ENCODE data around the gene PDLIM3.
"Not testable (repeated sequence)": the region's sequence is repeated elsewhere in the genome, so short reads cannot be mapped to it uniquely, and the experiment has no call there.

The PDLIM3 gene

GRCh38 chr4:185529413-185529812 lies 5.9 kb downstream of the PDLIM3 start:
- DNase-seq = no peak
- in situ Hi-C loops (cut with HindIII; ENCODE audit: low pct_ligation_motif_present, low pct_unique_long_range_greater_than_20kb, low sequenced_read_pairs) = no loop called here

DNA sequence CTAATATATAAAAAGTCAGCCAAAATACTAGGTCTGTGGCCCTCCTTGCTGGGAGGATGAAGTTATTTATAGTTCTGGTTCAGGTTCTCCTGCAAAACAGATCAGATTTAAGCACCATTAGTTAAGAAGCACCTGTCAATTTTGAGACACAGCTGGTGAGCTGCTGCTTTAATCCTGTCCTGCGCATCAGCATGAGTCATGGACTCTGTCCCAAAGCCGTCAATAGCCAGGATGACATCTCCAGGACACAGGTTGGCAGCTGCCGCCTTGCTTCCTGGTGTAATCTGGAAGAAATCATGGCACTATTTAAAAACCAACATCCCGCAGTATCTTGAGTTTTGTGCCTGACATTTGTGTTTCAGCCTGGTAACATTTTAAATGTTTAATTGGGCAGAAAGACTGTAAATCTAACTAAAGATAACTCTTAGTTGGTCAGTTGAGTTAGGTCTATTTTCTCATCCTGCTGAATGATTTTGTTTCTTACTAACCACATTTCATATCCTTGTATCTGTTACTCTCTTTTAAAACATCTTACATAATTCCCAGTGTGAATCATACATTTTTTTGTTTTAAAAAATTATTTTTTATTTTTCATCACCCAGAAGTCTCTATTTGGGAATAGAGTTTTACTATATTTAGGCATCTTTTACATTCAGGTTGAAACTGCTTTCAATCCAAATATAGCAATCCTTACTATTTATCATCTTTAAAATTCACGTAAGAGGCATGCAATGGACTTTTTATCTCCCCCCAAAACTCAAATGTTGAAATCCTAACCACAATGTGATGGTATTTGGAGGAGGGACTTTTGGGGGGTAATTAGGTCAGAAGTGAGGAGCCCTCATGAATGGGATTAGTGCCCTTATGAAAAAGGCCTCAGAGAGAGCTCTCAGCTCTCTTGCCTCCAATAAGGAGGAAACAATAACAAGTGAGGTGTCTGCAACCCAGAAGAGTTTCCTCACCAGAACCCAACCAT lies 10.1 kb downstream of the PDLIM3 start:
- no peak for DNase-seq
- in situ Hi-C loops (cut with HindIII; ENCODE audit: low pct_ligation_motif_present, low pct_unique_long_range_greater_than_20kb, low sequenced_read_pairs) = no loop called here

DNA sequence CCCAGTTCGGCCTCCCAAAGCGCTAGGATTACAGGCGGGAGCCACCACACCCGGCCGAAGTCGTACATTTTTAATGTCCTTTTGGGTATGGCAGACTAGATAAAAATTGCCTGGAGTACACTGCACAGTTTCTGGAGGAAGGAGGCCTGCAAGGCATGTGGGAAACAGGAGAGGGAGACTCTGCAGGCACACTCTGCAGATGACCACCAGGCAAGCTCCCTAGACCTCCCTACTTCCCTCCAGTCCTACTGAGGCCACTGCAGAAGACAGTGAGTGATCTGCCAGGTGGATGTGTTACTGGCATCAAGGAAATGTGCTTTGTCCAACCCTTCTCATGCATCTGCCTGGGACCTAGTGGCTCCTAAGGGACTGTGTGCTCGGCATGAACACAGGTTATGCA lies 11.4 kb downstream of the PDLIM3 start:
- in situ Hi-C loops (cut with HindIII; ENCODE audit: low pct_ligation_motif_present, low pct_unique_long_range_greater_than_20kb, low sequenced_read_pairs) = no loop called here
- no peak for DNase-seq

DNA sequence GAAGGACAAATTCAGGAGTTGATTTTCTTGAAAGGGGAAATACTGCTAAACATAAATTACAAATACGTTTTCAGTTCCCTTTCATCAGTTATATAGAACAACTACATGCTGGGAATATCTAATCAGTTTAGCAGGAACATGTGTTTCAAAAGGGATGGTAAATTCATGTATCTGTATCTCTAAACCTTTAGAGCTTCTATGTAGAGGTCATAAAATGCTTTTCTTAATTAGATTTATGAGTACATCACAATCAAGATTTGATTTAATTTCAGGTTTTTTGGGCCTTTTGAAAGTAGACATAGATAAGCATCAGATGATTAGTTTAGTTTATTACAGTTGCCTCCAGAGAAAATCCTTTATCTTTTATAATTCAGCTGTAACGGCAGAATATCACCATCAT lies 12.9 kb downstream of the PDLIM3 start:
- in situ Hi-C loops (cut with HindIII; ENCODE audit: low pct_ligation_motif_present, low pct_unique_long_range_greater_than_20kb, low sequenced_read_pairs) = no loop called here
- no peak for DNase-seq

DNA sequence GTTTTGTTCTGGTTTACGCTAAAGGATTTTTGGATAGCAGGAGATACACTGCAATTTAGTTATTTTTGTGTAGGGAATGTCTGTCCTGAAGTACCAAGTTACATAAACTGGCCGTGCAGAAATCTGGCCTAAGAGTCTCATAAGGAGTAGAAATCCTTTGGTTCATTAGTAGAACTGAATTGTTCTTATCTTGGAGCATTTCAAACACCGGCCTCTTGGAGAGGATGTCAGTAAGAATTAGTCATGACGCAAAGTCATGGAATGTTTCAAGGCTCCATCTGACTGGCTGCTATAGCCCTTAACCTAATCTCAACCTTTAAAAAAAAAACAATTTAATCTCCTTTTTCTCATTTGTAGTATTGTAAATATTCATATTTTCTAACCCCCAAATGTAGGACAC lies 15.2 kb downstream of the PDLIM3 start:
- in situ Hi-C loops (cut with HindIII; ENCODE audit: low pct_ligation_motif_present, low pct_unique_long_range_greater_than_20kb, low sequenced_read_pairs) = no loop called here
- DNase-seq = no peak

GRCh38 chr4:185518494-185518893 lies 16.8 kb downstream of the PDLIM3 start:
- no peak for DNase-seq
- in situ Hi-C loops (cut with HindIII; ENCODE audit: low pct_ligation_motif_present, low pct_unique_long_range_greater_than_20kb, low sequenced_read_pairs) = no loop called here

DNA sequence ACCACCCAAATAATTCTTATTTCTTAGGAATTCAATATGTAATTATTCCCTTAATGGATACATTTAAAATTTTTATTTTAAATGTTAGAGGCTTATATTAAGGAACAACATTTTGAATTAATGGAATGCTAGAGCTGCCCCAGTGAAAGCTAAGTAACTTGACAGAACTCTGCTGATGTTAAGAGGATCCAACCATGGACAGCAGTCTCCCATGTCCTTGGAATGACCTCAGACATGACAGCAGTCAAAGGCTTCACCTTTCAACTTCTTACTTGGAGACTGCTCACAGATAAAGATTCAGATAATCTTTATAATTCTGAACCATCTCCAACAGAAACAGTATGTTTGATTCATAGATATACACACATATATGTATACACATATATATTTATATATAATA lies 17.2 kb downstream of the PDLIM3 start:
- no peak for DNase-seq
- in situ Hi-C loops (cut with HindIII; ENCODE audit: low pct_ligation_motif_present, low pct_unique_long_range_greater_than_20kb, low sequenced_read_pairs) = no loop called here

- in situ Hi-C loops (cut with HindIII; ENCODE audit: low pct_ligation_motif_present, low pct_unique_long_range_greater_than_20kb, low sequenced_read_pairs) = no loop called here
Measured at GRCh38 chr4:185515248-185515647, 20.1 kb downstream of the PDLIM3 start.

GRCh38 chr4:185514182-185514697 lies 21.1 kb downstream of the PDLIM3 start:
- DNase-seq = no peak
- in situ Hi-C loops (cut with HindIII; ENCODE audit: low pct_ligation_motif_present, low pct_unique_long_range_greater_than_20kb, low sequenced_read_pairs) = no loop called here

More at GRCh38 chr4:185515248-185515647, 20.1 kb downstream of the PDLIM3 start:
- DNase-seq = no peak

DNA sequence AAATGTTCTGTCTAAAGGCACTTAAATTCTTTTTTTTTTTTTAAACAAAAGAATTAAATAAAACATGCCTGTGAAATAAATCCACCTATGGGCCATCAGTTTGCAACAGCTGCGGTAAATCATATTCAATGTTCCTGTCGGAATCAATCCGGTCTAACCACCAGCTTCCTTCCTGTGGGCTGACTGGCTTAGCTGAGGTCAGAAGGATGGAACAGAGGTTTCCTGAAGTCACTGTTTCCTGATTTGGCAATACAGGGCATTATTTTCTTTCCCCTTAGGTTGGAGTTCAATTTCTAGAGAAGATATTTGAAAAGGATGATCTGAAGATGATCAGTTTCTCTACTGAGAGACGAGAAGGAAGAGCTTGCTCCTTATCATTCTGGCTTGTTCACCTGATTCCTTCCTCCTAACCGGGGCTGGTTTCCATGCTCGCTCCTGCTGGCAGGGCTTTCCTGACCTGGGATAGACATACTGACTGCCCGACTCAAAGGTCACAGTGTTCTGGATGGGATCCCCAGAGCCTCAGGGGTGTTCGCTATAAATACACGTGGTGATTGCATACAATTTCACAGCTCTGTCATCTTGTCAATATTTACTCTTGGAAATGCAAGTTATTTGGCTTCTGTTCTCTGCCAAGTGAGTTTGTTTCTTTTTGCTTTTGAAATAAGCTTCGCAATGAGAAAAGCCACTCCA lies 21.7 kb downstream of the PDLIM3 start:
- DNase-seq = no peak
- in situ Hi-C loops (cut with HindIII; ENCODE audit: low pct_ligation_motif_present, low pct_unique_long_range_greater_than_20kb, low sequenced_read_pairs) = no loop called here

DNA sequence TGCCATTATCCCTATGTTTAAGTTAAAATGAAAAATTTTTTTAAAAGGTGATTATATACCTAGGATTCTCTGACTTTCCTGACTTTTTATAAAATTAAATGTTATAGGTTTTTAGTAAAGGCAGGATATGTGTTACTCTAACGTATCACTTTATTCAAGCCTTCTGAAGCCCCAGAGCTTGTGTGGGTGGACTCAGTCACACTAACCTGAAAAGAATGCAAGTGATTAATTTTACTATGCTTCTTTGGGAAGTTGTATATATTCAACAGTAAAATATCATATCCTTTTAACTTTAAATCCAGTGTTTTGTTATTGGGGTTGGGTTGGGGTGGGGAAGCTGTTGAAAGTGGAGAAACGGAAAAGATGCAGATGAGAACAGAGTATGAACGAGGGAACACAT lies 22.8 kb downstream of the PDLIM3 start:
- no peak for DNase-seq
- in situ Hi-C loops (cut with HindIII; ENCODE audit: low pct_ligation_motif_present, low pct_unique_long_range_greater_than_20kb, low sequenced_read_pairs) = no loop called here

DNA sequence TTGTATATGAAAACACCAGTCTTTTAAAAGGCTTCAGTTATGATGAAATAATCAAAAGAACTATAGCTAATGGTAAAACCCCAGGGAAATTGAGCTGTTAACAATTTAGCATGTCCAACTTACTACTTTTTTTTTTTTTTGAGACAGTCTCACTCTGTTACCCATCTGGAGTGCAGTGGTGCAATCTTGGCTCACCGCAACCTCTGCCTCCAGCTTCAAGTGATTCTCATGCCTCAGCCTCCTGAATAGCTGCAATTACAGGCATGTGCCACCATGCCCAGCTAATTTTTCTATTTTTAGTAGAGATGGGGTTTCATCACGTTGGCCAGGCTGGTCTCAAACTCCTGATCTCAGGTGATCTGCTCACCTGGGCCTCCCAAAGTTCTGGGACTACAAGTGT lies 24.1 kb downstream of the PDLIM3 start:
- DNase-seq; in situ Hi-C loops (cut with HindIII; ENCODE audit: low pct_ligation_motif_present, low pct_unique_long_range_greater_than_20kb, low sequenced_read_pairs): not testable (repeated sequence)

DNA sequence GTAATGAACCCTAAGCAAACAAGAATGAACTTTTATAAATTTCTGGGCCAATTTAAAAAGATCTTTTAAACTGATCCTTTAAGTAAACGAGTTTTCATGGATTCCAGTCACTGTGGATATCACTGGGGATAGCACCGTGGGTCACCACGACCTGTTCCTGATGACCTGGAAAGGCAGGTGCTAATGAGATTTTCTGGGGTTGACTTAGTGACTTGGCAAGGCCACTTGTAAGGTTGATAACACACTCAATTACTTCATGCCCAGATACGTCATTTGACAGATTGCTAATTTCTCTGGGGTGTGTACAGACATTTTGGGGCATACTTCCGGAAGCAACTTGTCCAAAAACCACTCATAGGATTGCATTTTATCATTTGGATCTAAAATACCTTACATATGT lies 24.5 kb downstream of the PDLIM3 start:
- in situ Hi-C loops (cut with HindIII; ENCODE audit: low pct_ligation_motif_present, low pct_unique_long_range_greater_than_20kb, low sequenced_read_pairs) = no loop called here
- no peak for DNase-seq

DNA sequence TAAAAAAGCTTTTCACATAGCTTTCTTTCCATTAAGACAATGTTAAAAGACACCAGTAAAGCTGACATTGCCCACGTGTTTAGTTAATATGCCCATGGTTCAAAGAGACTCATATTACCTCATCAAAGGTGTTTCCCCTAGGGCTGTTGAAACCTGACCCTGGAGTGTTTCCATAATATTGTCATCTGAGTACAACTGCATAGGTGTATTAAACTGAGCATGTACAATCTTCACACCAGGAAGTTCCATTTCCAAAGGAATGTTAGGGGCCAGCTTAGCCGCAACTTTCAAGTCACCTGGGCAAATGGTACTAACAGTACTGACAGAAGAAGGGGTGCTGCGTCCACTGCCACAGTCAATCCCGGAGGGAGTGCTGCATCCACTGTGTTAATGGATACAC lies 27.1 kb downstream of the PDLIM3 start:
- no peak for DNase-seq
- in situ Hi-C loops (cut with HindIII; ENCODE audit: low pct_ligation_motif_present, low pct_unique_long_range_greater_than_20kb, low sequenced_read_pairs) = no loop called here

DNA sequence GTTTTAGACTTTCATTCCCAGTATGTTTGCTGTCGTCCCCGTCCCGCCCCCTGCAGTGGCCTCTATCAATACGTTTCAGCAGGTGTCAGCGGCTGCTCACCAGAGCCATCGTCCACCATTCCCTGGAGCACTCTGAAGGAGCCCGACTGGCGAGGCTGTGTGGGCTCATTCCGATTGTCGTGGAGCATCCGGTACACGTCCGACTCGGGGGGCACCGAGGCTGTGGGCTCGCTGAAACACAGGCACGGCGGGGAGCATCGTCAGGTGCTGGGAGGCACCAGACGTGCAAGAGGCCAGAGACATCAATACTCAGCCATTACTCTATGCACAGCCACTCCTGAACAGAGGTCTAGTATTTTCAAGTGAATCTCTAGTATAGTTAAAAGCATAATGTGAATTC lies 28.9 kb downstream of the PDLIM3 start:
- no peak for DNase-seq
- in situ Hi-C loops (cut with HindIII; ENCODE audit: low pct_ligation_motif_present, low pct_unique_long_range_greater_than_20kb, low sequenced_read_pairs) = no loop called here

DNA sequence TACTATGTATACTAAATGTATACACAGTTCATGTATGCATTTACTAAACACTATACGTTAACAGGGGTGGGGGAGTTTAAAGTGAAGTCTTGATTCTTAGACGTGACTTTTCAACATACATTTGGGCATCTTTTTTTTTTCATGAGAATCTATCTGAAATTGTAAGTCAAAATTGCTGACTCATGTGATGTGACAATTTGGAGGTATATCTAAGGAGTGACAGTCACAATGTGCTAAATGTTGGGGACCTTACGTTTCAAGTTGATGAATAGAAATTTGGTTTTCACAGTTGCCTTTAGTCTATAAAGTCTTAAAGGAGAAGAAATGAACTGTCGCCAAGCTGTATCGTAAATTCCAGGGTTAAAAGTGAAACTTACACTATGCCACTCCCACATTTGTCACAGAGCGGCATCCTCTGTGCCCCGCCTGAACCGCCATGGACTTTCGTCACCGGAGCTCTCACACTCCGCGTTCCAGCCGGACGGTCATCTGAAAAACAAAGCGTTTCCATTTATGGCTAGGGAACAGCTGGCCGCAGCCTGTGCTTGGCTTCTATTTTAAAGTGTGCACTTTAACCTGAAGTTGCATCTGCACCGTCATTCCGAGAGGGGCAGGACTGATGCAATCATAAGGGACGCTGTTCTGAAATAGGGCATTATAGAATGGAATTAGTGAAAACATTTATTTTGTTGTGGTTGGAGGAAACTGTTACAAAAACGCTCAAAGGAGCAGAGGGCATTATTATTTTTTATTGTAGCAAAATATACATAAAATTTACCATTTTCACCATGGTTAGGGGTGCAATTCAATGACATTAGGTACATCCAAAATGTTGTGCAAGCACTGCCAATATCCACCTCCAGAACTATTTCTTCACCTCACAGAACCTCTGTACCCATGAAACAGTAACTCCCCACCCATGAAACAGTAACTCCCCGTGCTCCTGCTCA lies 30.9 kb downstream of the PDLIM3 start:
- in situ Hi-C loops (cut with HindIII; ENCODE audit: low pct_ligation_motif_present, low pct_unique_long_range_greater_than_20kb, low sequenced_read_pairs) = no loop called here
- DNase-seq = peak; percentile 52

- no peak for DNase-seq
- in situ Hi-C loops (cut with HindIII; ENCODE audit: low pct_ligation_motif_present, low pct_unique_long_range_greater_than_20kb, low sequenced_read_pairs) = no loop called here
Measured at GRCh38 chr4:185502386-185502785, 32.9 kb downstream of the PDLIM3 start.

GRCh38 chr4:185500576-185500975 lies 34.7 kb downstream of the PDLIM3 start:
- in situ Hi-C loops (cut with HindIII; ENCODE audit: low pct_ligation_motif_present, low pct_unique_long_range_greater_than_20kb, low sequenced_read_pairs) = no loop called here
- no peak for DNase-seq

DNA sequence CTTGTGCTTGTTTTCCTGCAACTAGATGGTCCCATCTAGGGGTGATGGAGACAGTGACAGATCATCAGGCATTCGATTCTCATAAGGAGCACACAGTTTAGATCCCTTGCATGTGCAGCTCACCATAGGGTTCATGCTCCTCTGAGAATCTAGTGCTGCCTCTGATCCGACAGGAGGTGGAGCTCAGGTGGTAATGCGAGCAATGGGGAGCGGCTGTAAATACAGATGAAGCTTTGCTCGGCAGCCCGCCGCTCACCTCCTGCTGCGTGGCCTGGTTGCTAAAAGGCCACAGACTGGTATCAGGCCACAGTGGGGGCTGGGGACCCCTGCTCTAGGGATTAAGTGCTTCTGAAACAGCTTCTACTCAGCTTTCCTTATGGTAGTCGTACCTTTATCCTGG lies 35.3 kb downstream of the PDLIM3 start:
- in situ Hi-C loops (cut with HindIII; ENCODE audit: low pct_ligation_motif_present, low pct_unique_long_range_greater_than_20kb, low sequenced_read_pairs) = no loop called here

More for the DNA sequence above, 35.3 kb downstream of the PDLIM3 start:
- DNase-seq = no peak

Measured in ACHN (cell line).